Gastrocnemius medialis (tissue), 4 donors: ENCODE data around the gene PTPRF. TPM values are rescaled to one million over a fixed set of nuclear protein-coding genes. Genes with fewer than 3 reads are reported as not detected.
A peak's percentile ranks its signal among the peaks of the same experiment; 100 is the strongest.

Source experiments
- ATAC-seq, 2 donors: fragments of 150-250 bp; one replicate each; pipeline ENCODE4 v1.9.1; 2016
- DNase-seq, 2 donors: peaks; one replicate each; pipeline ENCODE4 v3.0.0-alpha.2; 2019
- H3K27ac ChIP-seq, 4 donors: fragments of 200-600 bp; sonication (generic); 1 replicate in 1 of 4; 2 replicates in 3 of 4; pipeline ENCODE4 v1.5.1; 2016 to 2018; ENCODE audit warnings: mild to moderate bottlenecking in 2 of 4, moderate library complexity in 1 of 4
- H3K27me3 ChIP-seq, 3 donors: fragments of 200-600 bp; sonication (generic) in 2 of 3; 1 replicate in 1 of 3; 2 replicates in 2 of 3; pipeline versions ENCODE4 v1.5.1 to v1.6.0; 2016 to 2019; ENCODE audit warnings: mild to moderate bottlenecking in 1 of 3, moderate library complexity in 1 of 3
- H3K36me3 ChIP-seq, 2 donors: fragments of 200-600 bp; sonication (generic) in 1 of 2; one replicate each; pipeline ENCODE4 v1.5.1; 2017 to 2018
- H3K4me1 ChIP-seq, 2 donors: fragments of 200-600 bp; sonication (generic) in 1 of 2; one replicate each; pipeline ENCODE4 v1.5.1; 2016 to 2017; ENCODE audit warnings: mild to moderate bottlenecking in 2 of 2
- H3K4me3 ChIP-seq, 4 donors: fragments of 200-600 bp; sonication (generic) in 3 of 4; 1 replicate in 1 of 4; 2 replicates in 3 of 4; pipeline ENCODE4 v1.5.1; 2016 to 2019; ENCODE audit warnings: mild to moderate bottlenecking in 2 of 4
- H3K9me3 ChIP-seq, 3 donors: fragments of 200-600 bp; sonication (generic) in 2 of 3; 1 replicate in 1 of 3; 2 replicates in 2 of 3; pipeline ENCODE4 v1.5.1; 2016 to 2019
- CTCF ChIP-seq, 5 experiments: fragments of 450-650 bp in 3 of 5; fragments of 200-600 bp in 2 of 5; sonication (generic) in 2 of 5; IDR thresholded peaks in 4 of 5; conservative IDR thresholded peaks in 1 of 5; 1 replicate in 4 of 5; 2 replicates in 1 of 5; pipeline ENCODE4 v1.5.1; 2016 to 2019; ENCODE audit warnings: antibody characterized with exemption in 5 of 5, mild to moderate bottlenecking in 3 of 5, moderate library complexity in 3 of 5
- POLR2A ChIP-seq, 2 donors: fragments of 450-650 bp; IDR thresholded peaks; one replicate each; pipeline ENCODE4 v1.6.1; 2017; ENCODE audit warnings: antibody characterized with exemption in 2 of 2, mild to moderate bottlenecking in 2 of 2, moderate library complexity in 2 of 2
- in situ Hi-C, 4 donors: fragments of 200-750 bp; cut with MboI; loops; one replicate each; pipeline versions ENCODE4 v1.15.0 to v1.8.0; 2017; ENCODE audit warnings: low sequenced_read_pairs in 4 of 4
- intact Hi-C: fragments of 100-400 bp; cut with DNase I; formaldehyde crosslinking; loops from one replicate; pipeline ENCODE4 v1.15.1; 2023; ENCODE audit warnings: low total_unique reads
- total RNA-seq, 4 donors: library from RNA; depleted of rRNA; stranded (reverse); fragments of >200 nt; gene quantifications; one replicate each; pipeline versions ENCODE4 v1.1.0 to v1.2.3, GENCODE V29; 2016

Gene PTPRF
- total RNA-seq, 4 donors from 2014 or later, result 1.8 to 2.6 (median 2.5) TPM

GRCh38 chr1:43668956-43669355 is 138.3 kb downstream of the PTPRF start:
- DNase-seq (no peak), ATAC-seq (no peak)
- Histone ChIP-seq H3K4me1 (peaks cover 10 to 47% of the 10 kb centered on the region in 2 donors), H3K27ac (peak overlapping the region in 3 of 4 donors; percentile 61 to 83 (median 71)), H3K27me3 (no peaks in the 10 kb centered on the region), H3K36me3 (peaks cover 5 to 95% of the 10 kb centered on the region in 2 donors), H3K4me3 (no peak overlapping the region), H3K9me3 (no peaks in the 10 kb centered on the region)
- TF ChIP-seq CTCF (IDR thresholded peaks at IDR 0.05 in 4 of 5, conservative IDR thresholded peaks at IDR 0.05 in 1 of 5) (no peak), POLR2A (IDR thresholded peaks at IDR 0.05) (no peak)
- in situ Hi-C loops, result no loop called here
- intact Hi-C loops, result no loop called here

- in situ Hi-C loops (no loop called here), intact Hi-C loops (no loop called here)
- Histone ChIP-seq H3K9me3 (no peaks in the 10 kb centered on the region), H3K36me3 (peaks cover 5 to 94% of the 10 kb centered on the region in 2 donors), H3K4me1 (peaks cover 10 to 47% of the 10 kb centered on the region in 2 donors), H3K4me3 (no peak overlapping the region), H3K27ac (peak overlapping the region; percentile 38 to 83 (median 66)), H3K27me3 (no peaks in the 10 kb centered on the region)
- TF ChIP-seq CTCF (IDR thresholded peaks at IDR 0.05 in 4 of 5, conservative IDR thresholded peaks at IDR 0.05 in 1 of 5) (no peak), POLR2A (IDR thresholded peaks at IDR 0.05) (no peak)
- ATAC-seq, result peak; percentile 78 to 81
- peak in 1 of 2 donors; percentile 19 for DNase-seq
Observed at GRCh38 chr1:43669878-43670277, 139.2 kb downstream of the PTPRF start.

- H3K27me3 ChIP-seq, result no peaks in the 10 kb centered on the region
- intact Hi-C loops, result no loop called here
- no peaks in the 10 kb centered on the region for H3K9me3 ChIP-seq
- no peak overlapping the region for H3K4me3 ChIP-seq
- TF ChIP-seq CTCF (IDR thresholded peaks at IDR 0.05 in 4 of 5, conservative IDR thresholded peaks at IDR 0.05 in 1 of 5), result no peak
- TF ChIP-seq POLR2A (IDR thresholded peaks at IDR 0.05), result no peak
- ATAC-seq (peak; percentile 34 to 44), DNase-seq (no peak)
- H3K4me1 ChIP-seq, result peaks cover 10 to 47% of the 10 kb centered on the region in 2 donors
- peaks cover 5 to 93% of the 10 kb centered on the region in 2 donors for H3K36me3 ChIP-seq
- H3K27ac ChIP-seq, result peak overlapping the region in 3 of 4 donors; percentile 61 to 83 (median 71)
- in situ Hi-C loops, result no loop called here
Observed at GRCh38 chr1:43671193-43671592, 140.5 kb downstream of the PTPRF start.

- Histone ChIP-seq H3K4me1 (peaks cover 10 to 41% of the 10 kb centered on the region in 2 donors), H3K4me3 (no peak overlapping the region), H3K9me3 (no peaks in the 10 kb centered on the region), H3K27me3 (no peaks in the 10 kb centered on the region), H3K27ac (peak overlapping the region in 3 of 4 donors; percentile 61 to 83 (median 71)), H3K36me3 (peaks cover 5 to 91% of the 10 kb centered on the region in 2 donors)
- TF ChIP-seq CTCF (IDR thresholded peaks at IDR 0.05 in 4 of 5, conservative IDR thresholded peaks at IDR 0.05 in 1 of 5) (no peak), POLR2A (IDR thresholded peaks at IDR 0.05) (no peak)
- in situ Hi-C loops (no loop called here), intact Hi-C loops (no loop called here)
- DNase-seq (no peak), ATAC-seq (peak; percentile 26 to 45)
Observed at GRCh38 chr1:43671626-43672330, 141.1 kb downstream of the PTPRF start.
